HG02588 (cell line): ENCODE results near the gene UNC119.

Source experiments
- ATAC-seq: cut with Tn5 transposase; IDR thresholded peaks from one replicate; pipeline ENCODE4 v1.9.1; 2021; ENCODE audit warnings: mild to moderate bottlenecking, moderate library complexity; ENCODE audit not compliant: unreplicated experiment

UNC119 gene

DNA sequence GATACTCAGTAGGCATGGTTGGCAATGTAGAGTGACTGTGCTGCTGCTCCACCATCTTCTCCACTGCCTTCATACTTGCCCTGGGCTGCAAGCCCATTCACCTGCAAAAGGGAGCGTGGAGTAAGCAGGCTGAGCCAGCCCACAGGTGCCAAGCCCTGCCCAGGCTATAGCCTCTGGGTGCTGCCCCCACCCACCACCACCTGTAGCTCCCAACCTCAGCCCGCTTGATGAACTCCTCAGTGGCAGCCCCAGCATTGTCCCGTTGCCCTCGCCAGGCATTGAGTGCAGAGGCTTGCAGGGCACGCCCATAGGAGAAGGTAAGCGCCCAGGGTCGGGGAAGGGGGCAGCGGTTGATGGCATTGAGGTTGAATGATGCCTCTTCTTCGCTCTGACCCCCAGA lies 21.1 kb upstream of the UNC119 start:
- ATAC-seq, result no peak

DNA sequence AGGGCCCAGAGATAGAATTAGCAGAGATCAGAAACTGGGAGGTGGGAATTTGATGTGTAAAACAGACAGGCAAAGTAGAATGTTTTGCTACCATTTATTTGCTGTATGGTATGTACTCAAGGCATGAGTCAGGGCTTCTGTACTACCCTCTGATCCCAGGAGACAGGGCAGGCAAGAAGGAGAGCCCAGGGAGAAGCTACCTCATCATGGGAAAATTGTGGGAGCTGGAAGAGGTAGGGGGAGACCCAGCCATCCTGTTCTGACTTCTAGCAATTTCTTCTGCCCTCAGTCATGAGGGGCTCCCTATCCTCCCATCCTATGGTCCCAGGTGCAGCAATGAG lies 20.6 kb upstream of the UNC119 start:
- no peak for ATAC-seq

DNA sequence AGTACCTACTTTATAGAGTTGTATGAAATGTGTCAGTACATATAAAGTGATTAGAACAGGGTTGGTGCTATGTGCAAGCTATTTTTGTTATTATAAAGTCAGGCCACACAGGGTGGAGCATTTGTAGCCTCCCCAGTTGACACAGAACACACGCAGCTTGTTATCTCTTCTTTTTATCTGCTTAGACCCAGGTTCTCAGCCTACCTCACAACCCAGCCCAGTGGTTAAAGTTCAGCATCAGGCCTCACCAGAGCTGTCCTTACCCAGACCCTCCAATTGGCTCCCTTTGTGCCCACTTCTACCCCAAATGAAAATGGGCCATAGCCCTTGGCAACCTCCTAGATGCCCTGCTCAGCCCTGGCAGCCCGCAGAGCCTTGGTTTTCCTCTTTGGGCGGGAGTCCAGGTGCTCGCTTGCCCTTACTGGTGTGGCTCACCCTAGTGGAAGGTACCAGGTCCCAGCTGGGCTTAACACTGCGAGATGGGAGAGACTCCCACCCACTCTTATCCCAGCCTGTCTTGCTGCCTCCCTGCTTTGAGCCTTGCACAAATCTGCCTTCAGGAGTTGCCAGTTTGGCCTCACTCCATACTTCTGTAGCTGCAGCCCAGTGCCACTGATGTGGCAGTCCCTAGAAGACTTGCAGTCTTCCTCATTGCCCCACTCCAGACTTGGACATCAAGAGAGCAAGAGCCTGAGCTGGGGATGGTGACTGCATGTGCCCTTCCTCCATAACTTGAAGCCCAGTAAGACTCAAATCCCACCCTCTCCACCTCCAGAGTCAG lies 20.0 kb upstream of the UNC119 start:
- ATAC-seq, result no peak

DNA sequence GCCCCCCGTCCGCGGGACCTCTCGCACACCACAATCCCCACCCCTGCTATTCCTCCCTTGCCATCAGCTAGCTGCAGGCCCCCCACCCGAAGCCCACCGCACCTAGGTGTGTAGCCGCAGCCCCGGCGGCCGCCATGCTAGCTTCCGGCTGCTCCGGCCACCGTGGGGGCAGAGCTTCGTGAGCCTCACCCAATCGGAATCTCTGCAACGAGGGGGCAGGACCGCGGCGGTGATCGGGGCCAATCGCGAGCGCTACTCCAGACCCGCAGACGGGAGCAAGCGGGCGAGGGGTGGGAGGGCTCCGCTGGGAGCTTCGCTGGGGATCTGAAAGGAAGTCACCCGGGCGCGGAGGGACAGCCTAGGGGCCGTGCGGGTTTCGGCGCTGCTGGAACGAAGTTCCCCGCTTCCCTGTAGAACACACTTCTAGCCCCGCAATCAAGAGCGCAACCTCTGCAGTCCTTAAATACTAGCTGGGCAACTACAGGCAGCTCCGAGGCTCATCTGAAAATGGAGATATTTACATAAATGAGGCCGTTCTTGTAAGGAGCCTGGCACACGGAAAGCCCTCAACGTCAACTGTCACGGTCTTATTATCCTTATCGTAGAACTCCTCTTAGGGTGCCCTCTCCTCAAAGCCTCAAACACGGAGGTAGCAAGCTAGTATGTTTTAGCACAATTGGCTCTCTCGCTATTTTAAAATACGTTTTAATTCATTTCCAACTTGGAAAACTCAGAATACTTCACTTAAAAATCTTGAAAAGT lies 19.1 kb upstream of the UNC119 start, which contains the start of gene PIGS:
Gene PIGS, minus strand, starts transcription at position 164 of the 762 bp plus-strand sequence. Its CDS starts 28 bp downstream, at position 136.
- ATAC-seq, result peak; percentile 86

DNA sequence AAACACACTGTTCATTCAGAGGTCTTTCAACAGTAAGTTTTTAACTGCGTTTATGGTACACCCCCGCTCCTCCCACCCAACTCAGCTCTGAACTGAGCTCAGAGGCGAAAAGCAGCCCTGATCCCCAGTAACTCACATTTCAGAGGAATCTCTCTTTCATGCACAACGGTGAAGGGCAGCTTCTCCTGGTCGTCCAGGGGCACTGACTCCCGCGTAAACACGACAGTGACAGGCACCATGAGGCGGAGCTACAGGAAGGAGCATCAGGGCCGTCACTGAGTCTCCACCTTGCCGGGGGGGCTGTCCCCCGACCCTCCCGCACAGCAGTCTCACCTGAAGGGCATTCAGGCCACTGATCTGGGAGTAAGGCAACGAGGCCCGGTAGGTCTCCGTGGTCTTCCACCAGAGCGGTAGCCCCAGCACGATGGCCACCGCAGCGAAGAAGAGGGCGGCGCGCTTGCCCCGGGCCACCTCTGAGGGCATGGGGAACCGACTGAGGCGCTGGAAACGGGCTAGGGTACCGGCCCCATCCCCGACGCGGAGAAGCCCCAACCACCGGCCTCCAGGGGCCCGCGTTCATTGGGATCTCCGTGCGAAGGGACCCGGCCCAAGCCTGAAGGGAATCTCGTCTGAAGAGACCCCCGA lies 18.4 kb upstream of the UNC119 start:
- peak; percentile 33 for ATAC-seq

DNA sequence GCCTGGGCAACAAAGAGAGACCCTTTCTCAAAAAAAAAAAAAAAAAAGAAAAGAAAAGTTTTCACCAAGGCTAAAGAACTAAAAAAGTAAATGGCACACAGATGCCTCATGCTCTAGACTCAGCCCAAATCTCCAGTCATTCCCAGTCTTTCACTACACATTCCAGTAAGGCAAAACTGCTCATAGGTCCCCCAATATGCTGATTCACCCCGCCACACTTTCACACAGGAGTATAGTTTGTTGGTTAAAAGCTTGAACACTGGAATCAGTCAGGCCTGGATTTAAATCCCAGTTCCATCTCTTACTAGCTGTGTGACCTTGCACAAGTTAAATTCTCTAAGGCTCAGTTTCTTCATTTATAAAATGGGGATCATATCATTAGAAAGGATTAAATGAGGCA lies 17.0 kb upstream of the UNC119 start:
- no peak for ATAC-seq

DNA sequence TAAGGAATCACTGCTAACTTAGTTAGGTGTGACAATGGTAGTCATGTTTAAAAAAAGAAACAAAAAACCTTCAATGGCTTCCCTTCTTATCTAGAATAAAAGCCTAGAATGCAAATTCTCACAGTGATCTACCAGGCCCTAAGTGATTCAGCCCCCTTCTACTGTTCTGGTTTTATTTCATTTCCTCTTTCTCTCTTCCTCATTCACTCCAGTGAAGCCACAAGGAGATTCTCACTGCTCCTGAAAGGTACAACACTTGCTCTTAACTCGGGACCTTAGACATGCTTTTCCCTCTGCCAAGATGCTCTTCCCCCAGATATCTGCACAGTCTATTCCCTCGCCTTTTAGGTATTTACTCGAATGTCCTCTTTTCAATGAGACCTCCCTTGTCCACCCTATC lies 15.2 kb upstream of the UNC119 start:
- ATAC-seq, result no peak

DNA sequence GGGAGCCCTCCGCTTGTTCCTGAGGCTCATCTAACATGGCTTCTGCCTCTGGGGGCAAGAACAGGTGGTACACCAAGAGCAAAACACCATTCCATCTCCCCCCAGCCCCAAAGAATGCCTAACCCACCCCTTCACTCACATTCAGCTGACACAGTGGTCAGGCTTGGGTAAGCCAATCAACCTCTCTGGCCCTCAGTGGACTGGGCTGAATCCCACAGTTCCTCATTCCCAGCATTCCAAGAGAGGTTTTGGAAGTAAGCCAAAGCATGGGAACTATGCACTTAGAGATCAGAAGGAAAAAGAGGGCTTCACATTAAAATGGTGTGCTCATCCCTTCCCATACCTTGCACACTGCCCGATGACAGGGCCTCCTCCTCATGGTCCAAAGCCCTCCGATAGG lies 11.1 kb upstream of the UNC119 start:
- no peak for ATAC-seq

DNA sequence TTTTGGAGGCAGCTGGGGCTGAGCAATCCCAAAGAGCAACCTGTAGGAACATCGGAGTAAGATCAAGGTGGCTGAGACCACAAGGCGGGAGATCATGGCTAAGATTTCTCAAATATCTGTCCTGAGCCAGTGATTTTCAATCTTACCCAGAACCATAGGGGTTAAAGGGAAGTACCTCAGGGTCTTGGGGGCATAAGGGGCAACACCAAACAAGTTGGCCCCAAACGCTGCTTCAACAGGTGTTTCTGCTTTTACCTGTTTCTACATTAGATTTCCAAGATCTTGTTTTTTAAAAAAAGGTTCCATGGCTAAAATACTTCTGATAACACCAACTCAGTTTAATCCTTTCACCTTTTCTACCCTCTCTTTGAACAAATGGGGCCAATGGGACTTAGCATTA lies 2.6 kb upstream of the UNC119 start:
- ATAC-seq, result no peak

DNA sequence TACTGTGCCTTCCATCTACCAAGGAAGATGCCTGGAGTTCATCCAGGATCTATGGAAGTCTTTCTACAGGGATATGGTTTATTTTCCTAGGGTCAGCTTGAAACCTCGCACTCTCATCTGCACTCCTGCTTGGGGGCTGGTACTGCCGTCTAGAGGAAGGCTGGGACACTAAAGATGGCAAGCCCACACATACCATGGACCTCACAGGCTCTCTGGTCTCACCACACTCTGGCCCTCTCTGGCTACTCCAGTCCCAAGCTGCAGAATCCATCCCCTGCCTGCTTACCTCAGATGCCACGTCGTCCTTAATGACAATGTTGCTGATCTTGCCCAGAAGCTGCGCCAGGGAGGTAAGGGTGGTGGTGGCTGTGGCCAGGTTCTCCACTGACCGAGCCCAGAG lies 2.1 kb upstream of the UNC119 start:
- ATAC-seq, result no peak

DNA sequence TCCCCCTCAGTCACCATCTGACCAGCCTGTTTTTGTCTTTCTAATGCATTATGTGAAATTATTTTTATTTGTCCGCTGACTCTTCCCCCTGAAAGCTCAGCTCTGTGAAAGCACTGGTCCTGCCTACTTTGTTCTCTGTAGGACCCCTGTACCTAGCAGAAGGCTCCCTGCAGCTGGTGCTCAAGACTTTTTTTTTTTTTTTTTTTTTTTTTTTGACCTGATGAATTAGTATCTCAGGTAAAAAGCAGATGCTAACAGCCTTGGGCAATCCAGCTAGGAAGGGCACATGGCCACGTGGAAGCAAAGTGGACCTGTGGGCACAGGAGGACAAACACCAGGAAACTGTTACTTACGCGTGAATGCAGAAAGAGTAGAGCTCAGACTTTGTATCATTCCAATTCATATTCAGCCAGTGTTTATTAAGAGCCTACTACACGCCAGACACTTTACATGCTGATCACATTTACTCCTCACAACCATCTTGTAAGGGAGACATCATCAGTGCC lies 629 bp upstream of the UNC119 start:
- no peak for ATAC-seq

DNA sequence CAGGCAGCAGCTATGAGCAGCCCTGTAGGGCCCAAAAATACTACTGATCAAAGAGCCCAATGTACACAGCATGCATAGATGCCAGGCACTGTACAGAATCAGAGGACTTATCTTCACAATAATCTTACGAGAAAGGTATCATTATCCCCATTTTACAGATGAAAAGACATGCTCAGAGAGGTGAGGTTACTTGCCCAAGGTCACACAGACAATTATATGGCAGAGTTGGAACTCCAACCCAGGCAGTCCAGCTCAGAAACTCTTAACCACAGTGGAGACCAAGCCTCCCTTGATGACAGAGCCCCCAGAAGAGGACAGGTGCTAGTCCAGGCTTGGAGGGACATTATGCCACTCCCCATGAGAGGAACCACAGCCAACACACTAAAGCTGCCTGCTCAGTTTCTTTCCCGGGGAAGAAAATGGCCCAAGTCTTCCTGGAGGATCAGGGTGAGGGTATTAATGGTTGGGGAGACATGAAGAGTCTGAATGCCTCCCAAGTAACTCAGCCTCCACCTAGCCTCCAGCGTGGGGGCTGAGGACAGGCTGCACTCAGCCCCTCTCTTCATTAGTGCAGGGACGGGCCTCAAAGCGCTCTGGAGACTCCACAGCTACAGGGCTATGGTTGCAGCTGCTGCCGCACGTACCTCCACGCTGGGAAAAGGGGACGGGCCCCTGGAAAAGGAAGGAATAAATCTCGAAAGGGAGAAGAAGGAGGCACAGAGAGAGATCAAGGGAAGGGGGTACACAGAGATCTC lies 826 bp downstream of the UNC119 start:
- ATAC-seq, result no peak

DNA sequence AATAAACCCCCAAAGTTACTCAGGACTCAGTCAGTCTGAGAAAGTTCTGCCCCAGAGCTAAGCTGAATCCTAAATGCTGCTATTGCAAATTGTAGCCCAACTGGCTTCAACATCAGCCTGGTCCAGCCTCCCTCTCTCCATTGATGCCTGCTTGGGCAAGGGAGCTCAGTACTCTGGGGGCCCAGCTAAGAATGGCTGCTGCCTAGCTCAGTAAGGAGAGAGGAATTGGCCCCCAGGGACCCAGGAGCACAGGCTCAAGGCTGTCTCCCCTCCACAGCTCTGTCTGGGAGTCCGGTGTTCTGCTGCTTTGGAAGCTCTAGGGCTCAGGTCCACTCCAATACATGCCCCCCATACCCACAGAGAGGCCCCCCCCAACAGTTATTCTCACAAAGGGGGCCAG lies 1.6 kb downstream of the UNC119 start:
- ATAC-seq, result no peak

DNA sequence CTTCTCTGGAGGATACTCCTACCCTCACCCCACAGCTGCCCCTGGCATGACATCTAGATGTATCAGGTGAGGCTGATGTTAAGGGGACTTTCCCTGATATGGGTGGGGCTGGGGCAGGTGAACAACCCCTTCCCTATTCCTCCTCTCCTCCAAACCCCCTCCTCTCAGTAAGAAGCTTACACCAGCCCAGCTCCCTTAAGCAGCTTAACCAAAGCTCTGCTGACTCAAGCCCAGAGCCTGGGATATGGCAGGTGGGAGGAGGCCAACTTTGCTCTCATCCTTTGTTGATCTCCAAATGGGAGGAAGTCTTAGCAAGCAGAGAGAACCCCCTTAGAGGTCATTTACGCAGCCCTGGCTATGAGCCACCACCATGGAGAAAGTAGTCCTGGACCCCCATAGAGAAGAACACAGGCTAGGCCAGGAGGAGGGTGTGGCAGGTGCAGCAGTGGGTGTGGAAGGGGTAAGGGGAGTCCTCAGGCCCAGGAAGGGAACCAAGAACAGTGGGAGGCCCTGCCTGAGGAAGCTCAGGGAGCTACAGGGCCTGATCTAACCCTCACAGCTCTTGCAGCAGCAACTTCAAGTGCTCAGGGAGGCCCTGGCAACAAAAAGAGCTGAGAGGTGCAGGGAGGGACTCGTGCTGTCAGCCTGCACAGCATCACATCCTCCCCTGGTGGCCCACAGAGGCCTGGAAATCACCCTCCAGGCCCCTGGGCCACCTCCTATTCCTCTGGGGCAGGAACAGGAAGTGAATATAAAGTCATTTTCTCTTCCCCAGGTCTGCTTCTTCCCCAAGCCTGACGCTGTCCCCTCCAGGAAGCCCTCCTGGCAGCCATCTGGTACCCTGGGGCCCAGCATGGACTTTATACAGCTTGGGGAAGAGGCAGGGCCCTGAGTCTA lies 2.9 kb downstream of the UNC119 start:
- ATAC-seq, result no peak

DNA sequence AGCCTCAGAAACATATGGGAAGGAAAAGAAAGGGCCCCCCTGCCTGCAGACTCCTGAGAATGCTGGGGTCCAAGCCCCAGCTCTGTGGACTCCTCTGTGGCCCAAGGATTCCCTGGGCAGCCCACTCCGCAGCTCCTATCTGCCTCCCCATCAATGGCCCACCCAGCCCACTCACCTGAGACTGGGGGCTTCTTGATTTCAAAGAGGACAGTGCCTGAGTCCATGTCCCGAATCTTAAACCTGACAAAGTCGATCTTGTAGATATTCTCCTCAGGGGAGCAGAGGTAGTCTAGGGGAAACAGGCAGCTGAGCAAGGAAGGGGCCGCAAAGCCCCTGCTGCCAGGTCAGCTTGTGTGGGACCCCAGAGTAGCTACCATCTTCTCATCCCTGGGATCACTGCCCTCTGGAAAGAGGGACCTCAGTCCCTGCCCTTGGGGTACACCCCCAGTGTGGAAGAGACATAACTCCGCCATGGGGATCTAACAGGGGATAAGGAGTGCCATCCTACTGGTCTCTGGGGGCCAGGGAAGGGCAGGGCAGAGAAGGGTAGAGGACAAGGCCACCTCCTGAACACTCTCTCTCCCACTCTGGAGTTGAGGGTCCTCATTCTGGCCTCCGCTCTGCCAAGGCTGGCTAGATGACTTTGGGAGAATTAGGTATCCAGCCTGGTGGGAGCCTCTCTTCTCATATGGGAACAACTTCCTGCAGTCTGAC lies 3.9 kb downstream of the UNC119 start:
- ATAC-seq, result no peak

DNA sequence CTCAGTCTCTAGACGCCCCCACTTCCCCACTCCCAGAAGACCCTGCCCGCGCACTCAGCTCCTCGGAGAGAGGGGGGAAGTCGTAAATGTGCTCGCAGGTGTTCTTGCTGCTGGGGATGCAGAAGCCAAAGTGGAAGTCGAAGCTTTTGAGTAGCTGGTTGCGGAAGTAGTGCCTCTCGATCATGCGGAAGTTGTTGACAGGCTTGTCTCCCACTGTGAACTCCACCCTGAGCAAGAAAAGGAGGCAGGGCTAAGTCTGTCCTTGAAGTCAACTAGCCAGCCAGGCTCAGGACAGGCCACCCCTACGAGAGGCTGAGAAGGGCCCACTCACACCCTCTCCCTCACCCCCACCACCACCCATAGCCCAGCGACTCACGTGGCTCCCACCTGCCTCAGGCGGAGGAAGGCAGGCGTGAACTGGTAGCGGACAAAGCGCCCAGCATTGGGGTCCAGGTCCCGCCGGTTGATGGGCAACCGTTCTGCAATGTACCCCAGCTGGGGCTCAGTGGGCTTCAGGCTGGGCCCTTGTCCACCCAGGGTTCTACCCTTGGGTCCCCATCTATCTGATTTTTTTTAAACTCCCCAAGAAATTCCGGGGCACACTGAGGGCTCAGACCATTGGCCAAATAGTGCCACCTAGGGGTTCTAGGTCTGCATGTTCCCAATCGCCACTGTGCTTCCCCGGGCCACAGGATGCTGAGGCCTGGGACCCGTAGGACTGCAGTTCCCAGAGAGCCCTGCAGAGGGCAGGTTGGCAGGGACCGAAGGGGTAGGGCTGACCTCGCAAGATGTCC lies 4.6 kb downstream of the UNC119 start:
- ATAC-seq, result peak; percentile 47

DNA sequence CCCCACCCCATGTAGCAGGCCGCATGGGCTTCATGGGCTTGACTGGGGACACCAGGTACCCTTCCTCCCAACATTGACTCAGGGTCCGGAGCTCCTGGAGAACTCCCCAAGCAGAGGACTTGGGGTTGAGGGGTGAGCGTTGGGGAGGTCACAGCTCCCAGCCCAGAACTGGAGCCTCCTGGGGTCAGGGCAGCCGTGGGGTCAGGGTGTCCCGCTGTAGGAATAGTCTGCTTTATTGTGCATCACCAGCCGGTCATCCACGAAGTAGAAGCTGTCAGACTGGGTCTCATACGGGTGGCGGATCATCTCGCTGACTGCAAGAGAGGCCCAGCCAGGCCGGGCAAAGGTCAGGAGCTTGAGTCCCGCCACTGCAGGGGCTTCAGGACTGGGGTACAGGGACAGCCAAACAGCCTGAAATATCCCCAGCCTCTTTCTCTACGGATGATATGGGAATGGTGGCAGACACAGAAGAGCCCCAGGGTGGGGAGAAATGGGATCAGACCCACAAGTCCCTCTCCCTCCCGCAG lies 5.3 kb downstream of the UNC119 start:
- no peak for ATAC-seq

DNA sequence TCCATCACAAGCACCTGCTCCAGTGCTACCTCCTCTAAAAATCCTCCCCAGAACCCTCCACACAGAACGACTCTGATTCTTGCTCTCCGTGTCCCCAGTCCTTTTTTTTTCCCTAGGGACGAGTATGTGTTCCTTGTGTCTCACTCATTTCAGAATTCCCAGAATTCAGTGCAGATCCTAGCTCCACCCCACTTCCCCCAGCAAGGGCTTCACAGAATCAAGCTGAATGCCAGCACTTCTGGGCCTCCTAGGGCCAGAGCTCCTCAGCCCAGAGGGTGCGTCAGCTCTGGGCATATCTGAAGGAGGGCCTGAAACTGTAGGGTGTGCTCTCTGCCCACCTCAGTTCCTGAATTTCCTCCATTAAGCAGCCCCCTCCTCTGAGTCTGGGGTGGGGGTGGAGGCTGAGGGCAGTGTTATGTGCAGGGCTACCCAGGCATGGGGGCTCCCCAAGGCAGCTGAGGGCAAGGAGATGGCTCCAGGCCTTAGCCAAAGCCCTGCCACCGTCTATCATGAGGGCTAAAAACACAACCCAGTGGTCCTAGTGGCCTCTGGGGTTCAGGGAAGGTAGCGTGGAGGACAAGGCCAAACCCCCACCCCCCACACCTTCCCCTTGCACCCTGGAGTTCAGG lies 6.5 kb downstream of the UNC119 start:
- ATAC-seq, result no peak
